K562 (cell line): Measurements from ENCODE around the gene ZNF891. TPM values are rescaled to one million over a fixed set of nuclear protein-coding genes. Genes with fewer than 3 reads are reported as not detected.

Experiments
- CBFA2T2 ChIP-seq: fragments of 450-650 bp; conservative IDR thresholded peaks from 2 replicates; pipeline ENCODE4 v1.6.1; 2017; ENCODE audit warnings: mild to moderate bottlenecking
- CTBP1 ChIP-seq: fragments of 450-650 bp; IDR thresholded peaks from 2 replicates; pipeline ENCODE4 v1.6.1; 2016; ENCODE audit warnings: borderline replicate concordance
- HNRNPLL ChIP-seq: fragments of 200-400 bp; formaldehyde crosslinking; IDR thresholded peaks from 2 replicates; pipeline ENCODE4 v1.6.1; 2017; ENCODE audit warnings: low read length, low read depth, mild to moderate bottlenecking; ENCODE audit not compliant: poor library complexity, severe bottlenecking
- KLF16 ChIP-seq: IDR thresholded peaks from 2 replicates; pipeline ENCODE4 v1.6.1; 2016; ENCODE audit warnings: antibody characterized with exemption
- MYBL2 ChIP-seq, 2 experiments: fragments of 450-650 bp in 1 of 2; sonication (generic) in 1 of 2; formaldehyde crosslinking in 1 of 2; IDR thresholded peaks; 2 replicates each; pipeline versions ENCODE4 v1.6.1 to v1.8.1; 2017 to 2022; ENCODE audit warnings: borderline replicate concordance in 1 of 2, inconsistent platforms in 1 of 2, low read depth in 1 of 2, mild to moderate bottlenecking in 1 of 2, missing genetic modification reagents in 1 of 2, moderate library complexity in 1 of 2
- NR4A1 ChIP-seq, 2 experiments: fragments of 250-450 bp in 1 of 2; fragments of 450-650 bp in 1 of 2; sonication (Bioruptor Pico) in 1 of 2; IDR thresholded peaks; 2 replicates each; pipeline versions ENCODE4 v1.4.0 to v1.6.1; 2016 to 2020; ENCODE audit warnings: mild to moderate bottlenecking in 2 of 2, missing compliant biosample characterization in 1 of 2, missing genetic modification characterization in 1 of 2, moderate library complexity in 1 of 2
- OTX1 ChIP-seq: fragments of 450-650 bp; formaldehyde crosslinking; IDR thresholded peaks from 2 replicates; pipeline ENCODE4 v1.4.0; 2022; ENCODE audit warnings: mild to moderate bottlenecking
- PHF8 ChIP-seq: fragments of 200-600 bp; sonication (generic); IDR thresholded peaks from 2 replicates; pipeline ENCODE4 v1.6.1; 2012; ENCODE audit warnings: mixed run types, mild to moderate bottlenecking, inconsistent platforms, low read length, moderate library complexity, borderline replicate concordance
- RB1 ChIP-seq: fragments of 450-650 bp; IDR thresholded peaks from 2 replicates; pipeline ENCODE4 v1.6.1; 2017; ENCODE audit warnings: low read depth, mild to moderate bottlenecking
- TRIM24 ChIP-seq, 2 experiments: fragments of 450-650 bp; IDR thresholded peaks; 2 replicates each; pipeline ENCODE4 v1.6.1; 2016
- ZNF165 ChIP-seq: fragments of 250-450 bp; sonication (Bioruptor Pico); IDR thresholded peaks from 2 replicates; pipeline ENCODE4 v1.4.0; 2020; ENCODE audit warnings: borderline replicate concordance
- ZNF253 ChIP-seq: fragments of 250-450 bp; sonication (Bioruptor Pico); conservative IDR thresholded peaks from 2 replicates; pipeline ENCODE4 v1.6.1; 2021; ENCODE audit warnings: mild to moderate bottlenecking
- ZNF445 ChIP-seq: fragments of 250-450 bp; sonication (Bioruptor Pico); IDR thresholded peaks from 2 replicates; pipeline ENCODE4 v1.4.0; 2020; ENCODE audit warnings: low read depth, mild to moderate bottlenecking, moderate library complexity
- ZNF707 ChIP-seq: fragments of 250-450 bp; sonication (Bioruptor Pico); conservative IDR thresholded peaks from 2 replicates; pipeline ENCODE4 v1.8.0; 2022; ENCODE audit warnings: inconsistent platforms, mild to moderate bottlenecking, moderate library complexity
- ZNF766 ChIP-seq: fragments of 200-800 bp; sonication (Bioruptor generic); conservative IDR thresholded peaks from 2 replicates; pipeline ENCODE4 v1.6.1; 2016; ENCODE audit warnings: missing genetic modification characterization, missing compliant biosample characterization
- ZSCAN32 ChIP-seq: fragments of 450-650 bp; formaldehyde crosslinking; IDR thresholded peaks from 2 replicates; pipeline ENCODE4 v1.4.0; 2020; ENCODE audit warnings: mild to moderate bottlenecking, moderate library complexity
- polyA plus RNA-seq, 8 experiments: library from polyadenylated mRNA; depleted of rRNA in 4 of 8; stranded (reverse) in 5 of 8; unstranded in 3 of 8; fragments of >200 nt; fragmentation: Nextera tagmentation in 2 of 8; fragmentation: Illumina TruSeq in 1 of 8; extraction: Ambion mirVana in 2 of 8; extraction: Trizol in 1 of 8; gene quantifications; 2 replicates each; pipeline versions ENCODE4 v1.2.1 to v1.2.3, GENCODE V29; 2011 to 2014; ENCODE audit warnings: inconsistent platforms in 1 of 8, missing spikeins in 1 of 8
- total RNA-seq, 7 experiments: library from RNA; depleted of rRNA in 6 of 7; stranded (reverse); fragments of >200 nt in 6 of 7; fragmentation: Illumina TruSeq in 2 of 7; extraction: Trizol in 2 of 7; gene quantifications; 2 replicates each; pipeline versions ENCODE4 v1.2.1 to v1.2.3, GENCODE V29; 2011 to 2021; ENCODE audit warnings: low replicate concordance in 1 of 7
- TF ChIP-seq, protein P1 (sequence below): fragments of 450-650 bp; IDR thresholded peaks from 2 replicates; pipeline ENCODE4 v1.6.1; 2017; ENCODE audit warnings: mild to moderate bottlenecking, moderate library complexity
- TF ChIP-seq, protein P2 (sequence below), 3 experiments: fragments of 200-800 bp in 1 of 3; sonication (Bioruptor generic) in 1 of 3; sonication (generic) in 1 of 3; formaldehyde crosslinking in 1 of 3; IDR thresholded peaks; 2 replicates each; pipeline versions ENCODE4 v1.6.1 to v1.8.0; 2016 to 2022; ENCODE audit warnings: mild to moderate bottlenecking in 2 of 3, missing compliant biosample characterization in 2 of 3, missing genetic modification characterization in 2 of 3, missing genetic modification reagents in 1 of 3
- TF ChIP-seq, protein P3 (sequence below): fragments of 450-650 bp; formaldehyde crosslinking; IDR thresholded peaks from 2 replicates; pipeline ENCODE4 v1.4.0; 2022; ENCODE audit warnings: missing genetic modification characterization
- TF ChIP-seq, protein P4 (sequence below): fragments of 200-800 bp; sonication (Bioruptor generic); IDR thresholded peaks from 2 replicates; pipeline ENCODE4 v1.6.1; 2017; ENCODE audit warnings: missing genetic modification characterization, missing compliant biosample characterization
- TF ChIP-seq, protein P5 (sequence below): fragments of 250-450 bp; sonication (Bioruptor Pico); IDR thresholded peaks from 2 replicates; pipeline ENCODE4 v1.9.0; 2021; ENCODE audit warnings: mild to moderate bottlenecking

ZNF891 gene
- total and polyA plus RNA-seq, 9 of the 15 experiments (the other 6 are each of a cell fraction or from before 2014, with no cell fraction given) = 0.41 to 2.0 (median 1.3) TPM

DNA sequence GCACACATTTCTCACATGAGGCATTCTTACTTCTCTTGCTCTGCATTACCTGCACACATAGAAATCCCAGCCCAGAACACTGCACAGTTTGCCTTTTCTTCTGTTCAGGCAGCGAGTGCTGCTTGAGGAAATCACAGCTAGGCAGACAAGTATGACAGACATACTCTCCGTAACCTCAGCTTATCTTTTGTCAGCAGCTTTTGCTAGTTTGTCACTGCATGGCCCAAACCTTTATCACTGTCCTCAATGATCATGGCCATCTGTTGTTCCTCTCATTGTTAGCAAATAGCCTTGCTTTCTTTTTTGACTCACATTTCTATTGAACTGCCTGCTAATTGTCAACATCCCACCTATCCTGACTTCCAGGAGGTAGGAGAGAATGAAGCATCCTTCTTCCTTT is 5.7 kb upstream of the ZNF891 start (continued):
- TF ChIP-seq ZNF766 (no peak), ZNF707 (CRISPR knock-in tag) (no peak), CTBP1 (no peak; the same call in 1 of the 2 replicates), PHF8 (no peak), ZNF253 (CRISPR knock-in tag) (no peak), CBFA2T2 (peak; percentile 90), ZNF445 (CRISPR knock-in tag) (no peak), TRIM24 (IDR thresholded peaks at IDR 0.05) (peak; percentile 49 to 53; a peak in 2 of 4 replicates), MYBL2 (IDR thresholded peaks at IDR 0.05; ENCODE audit: low read depth) (no peak), MYBL2 (CRISPR knock-in tag; IDR thresholded peaks at IDR 0.05; ENCODE audit: borderline replicate concordance) (no peak), KLF16 (peak; percentile 53; the same call in 1 of the 2 replicates), OTX1 (CRISPR knock-in tag) (no peak), ZSCAN32 (no peak), ZNF165 (CRISPR knock-in tag) (no peak), HNRNPLL (no peak), NR4A1 (CRISPR knock-in tag; IDR thresholded peaks at IDR 0.05) (no peak), NR4A1 (tag; IDR thresholded peaks at IDR 0.05) (0 out of 2 replicates have a peak, but pooled peaks have one; percentile 23), RB1 (no peak)
- TF ChIP-seq, protein P1, sequence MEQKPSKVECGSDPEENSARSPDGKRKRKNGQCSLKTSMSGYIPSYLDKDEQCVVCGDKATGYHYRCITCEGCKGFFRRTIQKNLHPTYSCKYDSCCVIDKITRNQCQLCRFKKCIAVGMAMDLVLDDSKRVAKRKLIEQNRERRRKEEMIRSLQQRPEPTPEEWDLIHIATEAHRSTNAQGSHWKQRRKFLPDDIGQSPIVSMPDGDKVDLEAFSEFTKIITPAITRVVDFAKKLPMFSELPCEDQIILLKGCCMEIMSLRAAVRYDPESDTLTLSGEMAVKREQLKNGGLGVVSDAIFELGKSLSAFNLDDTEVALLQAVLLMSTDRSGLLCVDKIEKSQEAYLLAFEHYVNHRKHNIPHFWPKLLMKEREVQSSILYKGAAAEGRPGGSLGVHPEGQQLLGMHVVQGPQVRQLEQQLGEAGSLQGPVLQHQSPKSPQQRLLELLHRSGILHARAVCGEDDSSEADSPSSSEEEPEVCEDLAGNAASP = no peak
- TF ChIP-seq, protein P2, sequence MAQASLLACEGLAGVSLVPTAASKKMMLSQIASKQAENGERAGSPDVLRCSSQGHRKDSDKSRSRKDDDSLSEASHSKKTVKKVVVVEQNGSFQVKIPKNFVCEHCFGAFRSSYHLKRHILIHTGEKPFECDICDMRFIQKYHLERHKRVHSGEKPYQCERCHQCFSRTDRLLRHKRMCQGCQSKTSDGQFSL (CRISPR knock-in tag; IDR thresholded peaks at IDR 0.05) = no peak
- TF ChIP-seq, protein P2 (tag; IDR thresholded peaks at IDR 0.05) = no peak
- TF ChIP-seq, protein P3, sequence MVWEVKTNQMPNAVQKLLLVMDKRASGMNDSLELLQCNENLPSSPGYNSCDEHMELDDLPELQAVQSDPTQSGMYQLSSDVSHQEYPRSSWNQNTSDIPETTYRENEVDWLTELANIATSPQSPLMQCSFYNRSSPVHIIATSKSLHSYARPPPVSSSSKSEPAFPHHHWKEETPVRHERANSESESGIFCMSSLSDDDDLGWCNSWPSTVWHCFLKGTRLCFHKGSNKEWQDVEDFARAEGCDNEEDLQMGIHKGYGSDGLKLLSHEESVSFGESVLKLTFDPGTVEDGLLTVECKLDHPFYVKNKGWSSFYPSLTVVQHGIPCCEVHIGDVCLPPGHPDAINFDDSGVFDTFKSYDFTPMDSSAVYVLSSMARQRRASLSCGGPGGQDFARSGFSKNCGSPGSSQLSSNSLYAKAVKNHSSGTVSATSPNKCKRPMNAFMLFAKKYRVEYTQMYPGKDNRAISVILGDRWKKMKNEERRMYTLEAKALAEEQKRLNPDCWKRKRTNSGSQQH = no peak
- TF ChIP-seq, protein P4, sequence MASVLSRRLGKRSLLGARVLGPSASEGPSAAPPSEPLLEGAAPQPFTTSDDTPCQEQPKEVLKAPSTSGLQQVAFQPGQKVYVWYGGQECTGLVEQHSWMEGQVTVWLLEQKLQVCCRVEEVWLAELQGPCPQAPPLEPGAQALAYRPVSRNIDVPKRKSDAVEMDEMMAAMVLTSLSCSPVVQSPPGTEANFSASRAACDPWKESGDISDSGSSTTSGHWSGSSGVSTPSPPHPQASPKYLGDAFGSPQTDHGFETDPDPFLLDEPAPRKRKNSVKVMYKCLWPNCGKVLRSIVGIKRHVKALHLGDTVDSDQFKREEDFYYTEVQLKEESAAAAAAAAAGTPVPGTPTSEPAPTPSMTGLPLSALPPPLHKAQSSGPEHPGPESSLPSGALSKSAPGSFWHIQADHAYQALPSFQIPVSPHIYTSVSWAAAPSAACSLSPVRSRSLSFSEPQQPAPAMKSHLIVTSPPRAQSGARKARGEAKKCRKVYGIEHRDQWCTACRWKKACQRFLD (CRISPR knock-in tag) = no peak
- TF ChIP-seq, protein P5, sequence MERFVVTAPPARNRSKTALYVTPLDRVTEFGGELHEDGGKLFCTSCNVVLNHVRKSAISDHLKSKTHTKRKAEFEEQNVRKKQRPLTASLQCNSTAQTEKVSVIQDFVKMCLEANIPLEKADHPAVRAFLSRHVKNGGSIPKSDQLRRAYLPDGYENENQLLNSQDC = no peak
